ENCODE data around the gene AKNAD1.
"Not testable (repeated sequence)": the region's sequence is repeated elsewhere in the genome, so short reads cannot be mapped to it uniquely, and the experiment has no call there.

Gene AKNAD1

DNA sequence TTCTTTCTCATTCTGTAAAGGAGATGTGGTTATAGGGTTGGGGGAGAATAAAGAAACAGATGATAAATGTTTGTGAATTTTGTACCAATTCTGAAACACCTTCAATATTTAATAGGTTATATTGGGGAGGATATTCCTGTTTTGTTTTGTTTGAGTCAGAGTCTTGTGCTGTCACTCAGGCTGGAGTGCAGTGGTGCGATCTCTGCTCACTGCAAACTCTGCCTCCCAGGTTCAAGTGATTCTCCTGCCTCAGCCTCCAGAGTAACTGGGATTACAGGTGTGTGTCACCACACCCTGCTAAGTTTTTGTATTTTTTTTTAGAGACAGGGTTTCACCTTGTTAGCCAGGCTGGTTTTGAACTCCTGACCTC is 75.3 kb downstream of the AKNAD1 start:
- DNase-seq = not testable (repeated sequence)

- no peak for DNase-seq
Measured at GRCh38 chr1:108780937-108781574, 75.8 kb downstream of the AKNAD1 start.

- no peak for DNase-seq
Measured at GRCh38 chr1:108779455-108779854, 77.4 kb downstream of the AKNAD1 start.

GRCh38 chr1:108777839-108778238 is 79.1 kb downstream of the AKNAD1 start:
- DNase-seq = no peak

DNA sequence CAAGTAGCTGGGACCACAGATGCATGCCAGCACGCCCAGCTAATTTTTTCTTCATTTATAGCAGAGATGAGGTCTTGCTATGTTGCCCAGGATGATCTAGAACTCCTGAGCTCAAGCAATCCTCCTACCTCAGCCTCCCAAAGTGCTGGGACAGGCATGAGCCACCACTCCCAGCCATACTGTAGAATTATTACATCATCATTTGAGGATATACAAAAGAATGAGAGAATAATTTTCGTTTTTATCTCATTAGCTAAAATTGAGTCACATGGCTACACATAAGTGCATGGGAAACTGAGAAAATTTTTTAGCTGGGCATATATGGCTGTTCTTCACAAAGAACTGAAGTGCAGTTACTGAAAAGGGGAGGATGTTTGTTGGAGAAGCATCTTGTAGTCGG is 89.2 kb downstream of the AKNAD1 start:
- DNase-seq = no peak

DNA sequence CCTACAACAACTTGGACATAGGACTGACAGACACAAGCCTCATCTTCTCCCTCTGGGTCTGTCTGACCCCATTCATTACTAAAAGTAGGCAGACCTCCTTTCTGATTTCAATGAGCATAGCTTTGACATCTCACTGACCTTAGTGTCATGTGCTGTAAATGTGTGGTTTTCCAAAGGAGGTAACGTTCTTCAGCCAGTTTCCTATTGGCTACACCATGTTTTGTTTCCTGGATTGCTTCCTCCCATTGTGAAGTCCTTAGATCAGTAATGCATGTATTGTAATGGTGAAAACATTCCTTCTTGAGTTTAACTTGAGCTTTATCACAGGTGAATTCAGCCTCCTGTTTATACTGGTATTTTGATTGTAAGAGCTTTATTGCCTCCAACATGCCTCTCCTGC is 89.8 kb downstream of the AKNAD1 start:
- no peak for DNase-seq

Data from effector CD4-positive, alpha-beta T cell (primary cell).